Uterus (tissue), 4 donors: ENCODE results near the gene PIP4K2A. TPM values are rescaled to one million over a fixed set of nuclear protein-coding genes. Genes with fewer than 3 reads are reported as not detected.

Experiments
- DNase-seq, 2 donors: peaks; one replicate each; pipeline ENCODE4 v3.0.0-alpha.2; 2019 to 2020
- H3K27ac ChIP-seq, 2 donors: fragments of 200-600 bp; sonication (generic); 1 replicate in 1 of 2; 2 replicates in 1 of 2; pipeline ENCODE4 v1.5.1; 2016 to 2018
- H3K27me3 ChIP-seq, 2 donors: fragments of 200-600 bp; sonication (generic); one replicate each; pipeline ENCODE4 v1.5.1; 2018 to 2019; ENCODE audit warnings: control low read depth in 1 of 2
- H3K36me3 ChIP-seq, 2 donors: fragments of 200-600 bp; sonication (generic); one replicate each; pipeline ENCODE4 v1.5.1; 2019; ENCODE audit warnings: control low read depth in 1 of 2
- H3K4me1 ChIP-seq, 2 donors: fragments of 200-600 bp; sonication (generic); one replicate each; pipeline ENCODE4 v1.5.1; 2018 to 2019; ENCODE audit warnings: control low read depth in 1 of 2
- H3K4me3 ChIP-seq, 2 donors: fragments of 200-600 bp; sonication (generic); 1 replicate in 1 of 2; 2 replicates in 1 of 2; pipeline ENCODE4 v1.5.1; 2018 to 2019; ENCODE audit warnings: mild to moderate bottlenecking in 1 of 2
- H3K9me3 ChIP-seq, 2 donors: fragments of 200-600 bp; sonication (generic); one replicate each; pipeline ENCODE4 v1.5.1; 2019; ENCODE audit warnings: control low read depth in 1 of 2
- CTCF ChIP-seq, 4 experiments: fragments of 200-600 bp in 2 of 4; fragments of 450-650 bp in 2 of 4; sonication (generic) in 2 of 4; IDR thresholded peaks; one replicate each; pipeline ENCODE4 v1.5.1; 2016 to 2019; ENCODE audit warnings: antibody characterized with exemption in 4 of 4, mild to moderate bottlenecking in 2 of 4, moderate library complexity in 1 of 4
- POLR2A ChIP-seq, 2 donors: fragments of 450-650 bp; IDR thresholded peaks; one replicate each; pipeline ENCODE4 v1.6.1; 2016; ENCODE audit warnings: antibody characterized with exemption in 2 of 2, mild to moderate bottlenecking in 1 of 2, moderate library complexity in 1 of 2
- intact Hi-C: fragments of 100-400 bp; cut with DNase I; formaldehyde crosslinking; loops from one replicate; pipeline ENCODE4 v1.15.1; 2023; ENCODE audit warnings: low total_unique reads
- total RNA-seq, 4 donors: library from RNA; depleted of rRNA in 3 of 4; stranded (reverse); fragments of >200 nt in 3 of 4; gene quantifications; one replicate each; pipeline versions ENCODE4 v1.1.0 to v1.2.4, GENCODE V29; 2014 to 2023
- donor health status: DM: yes; HTN: yes; CAD: no.

PIP4K2A gene
- total RNA-seq, 4 donors from 2014 or later, result 17.4 to 42.4 (median 22.0) TPM

- no peaks in the 10 kb centered on the region for H3K27me3 ChIP-seq
- DNase-seq, result no peak
- H3K36me3 ChIP-seq, result no peaks in the 10 kb centered on the region
- H3K27ac ChIP-seq, result no peak overlapping the region
- intact Hi-C loops, result no loop called here
- no peak overlapping the region for H3K4me3 ChIP-seq
- peaks cover 0 to 13% of the 10 kb centered on the region in 2 donors for H3K4me1 ChIP-seq
- TF ChIP-seq POLR2A (IDR thresholded peaks at IDR 0.05) (no peak), CTCF (IDR thresholded peaks at IDR 0.05) (no peak)
- no peaks in the 10 kb centered on the region for H3K9me3 ChIP-seq
Measured at GRCh38 chr10:22710139-22710745, 4.1 kb downstream of the PIP4K2A start.

- no peaks in the 10 kb centered on the region for H3K9me3 ChIP-seq
- intact Hi-C loops, result no loop called here
- no peaks in the 10 kb centered on the region for H3K36me3 ChIP-seq
- H3K4me3 ChIP-seq, result no peak overlapping the region
- no peak overlapping the region for H3K27ac ChIP-seq
- H3K4me1 ChIP-seq, result peaks cover 0 to 13% of the 10 kb centered on the region in 2 donors
- TF ChIP-seq CTCF (IDR thresholded peaks at IDR 0.05), result no peak
- no peak for TF ChIP-seq POLR2A (IDR thresholded peaks at IDR 0.05)
- no peaks in the 10 kb centered on the region for H3K27me3 ChIP-seq
- no peak for DNase-seq
Measured at GRCh38 chr10:22708772-22709171, 5.6 kb downstream of the PIP4K2A start.

- Histone ChIP-seq H3K27ac (no peak overlapping the region), H3K9me3 (no peaks in the 10 kb centered on the region), H3K36me3 (no peaks in the 10 kb centered on the region), H3K27me3 (no peaks in the 10 kb centered on the region), H3K4me3 (no peak overlapping the region), H3K4me1 (no peaks in the 10 kb centered on the region)
- no peak for DNase-seq
- no peak for TF ChIP-seq POLR2A (IDR thresholded peaks at IDR 0.05)
- no peak for TF ChIP-seq CTCF (IDR thresholded peaks at IDR 0.05)
- intact Hi-C loops, result no loop called here
Measured at GRCh38 chr10:22705527-22705926, 8.9 kb downstream of the PIP4K2A start.

GRCh38 chr10:22704942-22705341 lies 9.4 kb downstream of the PIP4K2A start:
- intact Hi-C loops, result no loop called here
- Histone ChIP-seq H3K27me3 (no peaks in the 10 kb centered on the region), H3K4me3 (no peak overlapping the region), H3K27ac (no peak overlapping the region), H3K9me3 (no peaks in the 10 kb centered on the region), H3K36me3 (no peaks in the 10 kb centered on the region), H3K4me1 (no peaks in the 10 kb centered on the region)
- DNase-seq, result no peak
- no peak for TF ChIP-seq POLR2A (IDR thresholded peaks at IDR 0.05)
- no peak for TF ChIP-seq CTCF (IDR thresholded peaks at IDR 0.05)

GRCh38 chr10:22704471-22704911 lies 9.9 kb downstream of the PIP4K2A start:
- Histone ChIP-seq H3K4me3 (no peak overlapping the region), H3K27me3 (no peaks in the 10 kb centered on the region), H3K9me3 (no peaks in the 10 kb centered on the region), H3K27ac (no peak overlapping the region), H3K36me3 (no peaks in the 10 kb centered on the region), H3K4me1 (no peaks in the 10 kb centered on the region)
- no peak for TF ChIP-seq CTCF (IDR thresholded peaks at IDR 0.05)
- TF ChIP-seq POLR2A (IDR thresholded peaks at IDR 0.05), result no peak
- intact Hi-C loops, result no loop called here
- DNase-seq, result no peak
